Nephron progenitor cell (in vitro differentiated cells): ENCODE results near the gene ATL2.
A peak's percentile ranks its signal among the peaks of the same experiment; 100 is the strongest.

Experiments used
- DNase-seq: peaks from one replicate; pipeline ENCODE4 v3.0.0; 2021
- H3K27ac Mint-ChIP-seq: 2 replicates; pipeline ENCODE4 v1.8.0; 2021; ENCODE audit warnings: mild to moderate bottlenecking, moderate library complexity, mixed read lengths
- H3K27me3 Mint-ChIP-seq: 2 replicates; pipeline ENCODE4 v1.8.0; 2021; ENCODE audit warnings: mild to moderate bottlenecking, low read depth, mixed read lengths; ENCODE audit not compliant: poor library complexity
- H3K36me3 Mint-ChIP-seq: 2 replicates; pipeline ENCODE4 v1.8.0; 2021; ENCODE audit warnings: low read depth, mixed read lengths
- H3K4me1 Mint-ChIP-seq: 2 replicates; pipeline ENCODE4 v1.8.0; 2021; ENCODE audit warnings: mixed read lengths
- H3K4me3 Mint-ChIP-seq: 2 replicates; pipeline ENCODE4 v1.8.0; 2021; ENCODE audit warnings: mild to moderate bottlenecking, moderate library complexity, mixed read lengths
- H3K9me3 Mint-ChIP-seq: 2 replicates; pipeline ENCODE4 v1.8.0; 2021; ENCODE audit warnings: mild to moderate bottlenecking, moderate library complexity, mixed read lengths
- TF ChIP-seq, protein P1 (sequence below): fragments of 200-600 bp; sonication (generic); IDR thresholded peaks from 2 replicates; pipeline ENCODE4 v1.5.0; 2021; ENCODE audit warnings: antibody characterized with exemption

The ATL2 gene

DNA sequence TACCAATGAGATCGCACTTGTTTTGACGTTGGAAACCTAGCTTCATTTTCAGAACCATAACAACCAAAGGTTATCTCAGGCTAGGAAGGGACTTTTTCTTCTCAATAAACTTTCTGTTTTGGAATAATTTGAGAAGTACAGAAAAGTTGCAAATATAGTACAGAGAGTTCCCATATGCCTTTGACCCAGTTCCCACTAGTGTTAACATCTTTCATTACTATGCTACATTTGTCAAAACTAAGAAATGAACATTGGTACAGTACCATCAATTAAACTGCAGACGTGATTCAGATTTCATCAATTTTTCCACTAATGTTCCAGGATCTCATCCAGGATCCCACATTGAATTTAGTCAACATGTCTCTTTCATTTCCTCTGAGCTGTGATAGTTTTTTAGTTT lies 111.6 kb downstream of the ATL2 start:
- Mint-ChIP-seq H3K4me1 (peaks cover 61% of the 10 kb centered on the region), H3K36me3 (peaks cover 4% of the 10 kb centered on the region), H3K27me3 (peaks cover 5% of the 10 kb centered on the region), H3K27ac (peak overlapping the region; percentile 81), H3K9me3 (peaks cover 20% of the 10 kb centered on the region), H3K4me3 (no peak overlapping the region)
- DNase-seq: no peak
- TF ChIP-seq, protein P1, sequence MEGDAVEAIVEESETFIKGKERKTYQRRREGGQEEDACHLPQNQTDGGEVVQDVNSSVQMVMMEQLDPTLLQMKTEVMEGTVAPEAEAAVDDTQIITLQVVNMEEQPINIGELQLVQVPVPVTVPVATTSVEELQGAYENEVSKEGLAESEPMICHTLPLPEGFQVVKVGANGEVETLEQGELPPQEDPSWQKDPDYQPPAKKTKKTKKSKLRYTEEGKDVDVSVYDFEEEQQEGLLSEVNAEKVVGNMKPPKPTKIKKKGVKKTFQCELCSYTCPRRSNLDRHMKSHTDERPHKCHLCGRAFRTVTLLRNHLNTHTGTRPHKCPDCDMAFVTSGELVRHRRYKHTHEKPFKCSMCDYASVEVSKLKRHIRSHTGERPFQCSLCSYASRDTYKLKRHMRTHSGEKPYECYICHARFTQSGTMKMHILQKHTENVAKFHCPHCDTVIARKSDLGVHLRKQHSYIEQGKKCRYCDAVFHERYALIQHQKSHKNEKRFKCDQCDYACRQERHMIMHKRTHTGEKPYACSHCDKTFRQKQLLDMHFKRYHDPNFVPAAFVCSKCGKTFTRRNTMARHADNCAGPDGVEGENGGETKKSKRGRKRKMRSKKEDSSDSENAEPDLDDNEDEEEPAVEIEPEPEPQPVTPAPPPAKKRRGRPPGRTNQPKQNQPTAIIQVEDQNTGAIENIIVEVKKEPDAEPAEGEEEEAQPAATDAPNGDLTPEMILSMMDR: no peak

DNA sequence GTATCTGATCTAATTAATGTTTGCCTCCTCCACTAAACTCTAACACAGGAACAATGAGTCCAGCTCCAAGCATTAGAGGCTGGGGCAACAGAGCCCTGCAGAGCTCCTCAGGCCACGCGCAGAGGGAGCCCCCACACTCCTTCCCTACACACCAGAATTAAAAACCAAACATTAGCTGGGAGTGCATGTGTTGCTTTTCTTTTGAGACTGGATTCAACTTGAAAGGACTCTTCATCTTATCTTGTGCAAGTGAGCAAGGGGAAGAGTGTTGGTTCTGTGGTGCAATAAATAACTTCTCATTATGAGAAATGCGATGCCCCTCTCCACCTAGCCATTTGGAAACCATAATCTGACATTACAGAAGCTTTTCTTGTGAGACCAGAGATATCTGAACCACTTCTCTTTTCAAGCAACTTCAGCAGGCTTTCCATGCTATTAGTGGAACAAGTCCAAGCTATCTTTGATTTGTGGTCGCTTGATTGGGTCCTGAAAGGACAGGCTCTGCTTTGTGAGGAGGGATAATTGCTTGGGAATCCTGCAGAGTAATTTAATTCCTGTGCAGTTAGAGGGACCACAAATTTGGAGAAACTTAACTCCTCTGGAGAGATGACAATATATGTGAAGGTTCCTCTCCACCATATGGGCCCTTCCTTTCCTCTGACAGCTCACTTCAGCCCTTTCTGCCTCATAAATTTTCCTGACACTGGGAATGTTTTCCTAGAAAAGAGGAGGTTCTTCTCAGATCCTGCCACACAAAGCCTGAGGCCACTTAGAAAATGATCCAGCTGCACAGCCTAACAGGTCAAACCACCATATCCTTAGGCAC lies 112.5 kb downstream of the ATL2 start:
- no peak for DNase-seq
- Mint-ChIP-seq H3K27me3 (peaks cover 8% of the 10 kb centered on the region), H3K9me3 (peaks cover 20% of the 10 kb centered on the region), H3K27ac (peak overlapping the region; percentile 92), H3K4me3 (peak overlapping the region; percentile 35), H3K4me1 (peaks cover 64% of the 10 kb centered on the region), H3K36me3 (peaks cover 4% of the 10 kb centered on the region)
- TF ChIP-seq, protein P1: no peak

DNA sequence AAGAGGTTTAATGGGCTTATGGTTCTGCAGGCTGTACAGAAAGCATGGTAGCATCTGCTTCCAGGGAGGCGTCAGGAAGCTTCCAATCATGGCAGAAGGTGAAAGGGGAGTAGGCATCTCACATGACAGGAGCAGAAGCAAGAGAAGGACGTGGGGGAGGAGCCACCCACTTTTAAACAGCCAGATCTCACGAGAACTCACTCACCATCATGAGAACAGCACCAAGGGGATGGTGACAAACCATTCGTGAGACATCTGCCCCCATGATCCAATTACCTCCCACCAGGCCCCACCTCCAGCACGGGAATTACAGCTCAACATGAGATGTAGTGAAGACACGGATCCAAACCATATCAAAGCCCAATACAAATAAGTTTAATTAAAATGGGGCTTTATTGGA lies 113.8 kb downstream of the ATL2 start:
- H3K4me3 Mint-ChIP-seq: peak overlapping the region; percentile 39
- H3K4me1 Mint-ChIP-seq: peaks cover 64% of the 10 kb centered on the region
- TF ChIP-seq, protein P1: no peak
- no peak for DNase-seq
- H3K27me3 Mint-ChIP-seq: peaks cover 8% of the 10 kb centered on the region
- peaks cover 4% of the 10 kb centered on the region for H3K36me3 Mint-ChIP-seq
- H3K9me3 Mint-ChIP-seq: peaks cover 20% of the 10 kb centered on the region
- no peak overlapping the region for H3K27ac Mint-ChIP-seq

DNA sequence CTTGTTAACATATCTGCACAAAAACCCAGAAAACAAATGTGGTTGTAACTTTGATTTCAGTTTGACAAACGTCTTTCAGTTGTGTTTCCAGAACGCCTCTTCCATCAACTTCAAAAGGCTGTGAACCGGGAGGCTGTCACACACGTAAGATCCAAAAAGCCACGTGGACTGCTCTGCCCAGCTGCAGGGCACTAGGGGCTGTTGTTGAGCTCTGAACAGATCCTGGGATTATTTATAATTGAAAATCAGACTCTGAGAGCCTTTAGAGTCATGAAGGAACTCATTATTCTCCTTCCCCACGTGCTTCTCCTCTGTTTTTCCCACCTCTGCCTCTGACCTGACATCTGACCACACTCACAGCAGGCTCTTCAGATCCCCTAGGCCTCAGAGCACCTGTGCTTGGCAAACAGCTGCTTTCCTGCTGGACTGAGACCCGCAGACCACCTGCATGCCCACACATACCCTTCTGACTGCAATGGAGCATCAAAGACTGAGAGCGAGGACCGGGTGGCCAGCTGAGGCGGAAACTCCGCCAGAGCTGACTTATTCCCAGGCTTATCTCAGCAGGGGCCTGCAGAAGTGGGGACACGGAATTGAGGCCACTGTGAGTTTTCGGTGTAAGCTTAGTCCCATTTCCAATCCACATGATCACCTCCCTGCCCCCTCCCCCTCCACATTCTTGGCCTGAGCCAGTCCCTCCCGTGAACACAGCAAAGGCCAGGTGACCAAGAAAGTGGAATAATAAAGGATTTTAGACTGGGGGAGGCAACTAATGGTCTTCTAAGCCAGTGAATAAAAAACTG lies 114.8 kb downstream of the ATL2 start:
- H3K9me3 Mint-ChIP-seq: peaks cover 15% of the 10 kb centered on the region
- DNase-seq: no peak
- H3K27ac Mint-ChIP-seq: peak overlapping the region; percentile 64
- H3K36me3 Mint-ChIP-seq: peaks cover 4% of the 10 kb centered on the region
- H3K4me3 Mint-ChIP-seq: no peak overlapping the region
- H3K27me3 Mint-ChIP-seq: peaks cover 8% of the 10 kb centered on the region
- TF ChIP-seq, protein P1: no peak
- H3K4me1 Mint-ChIP-seq: peaks cover 58% of the 10 kb centered on the region

DNA sequence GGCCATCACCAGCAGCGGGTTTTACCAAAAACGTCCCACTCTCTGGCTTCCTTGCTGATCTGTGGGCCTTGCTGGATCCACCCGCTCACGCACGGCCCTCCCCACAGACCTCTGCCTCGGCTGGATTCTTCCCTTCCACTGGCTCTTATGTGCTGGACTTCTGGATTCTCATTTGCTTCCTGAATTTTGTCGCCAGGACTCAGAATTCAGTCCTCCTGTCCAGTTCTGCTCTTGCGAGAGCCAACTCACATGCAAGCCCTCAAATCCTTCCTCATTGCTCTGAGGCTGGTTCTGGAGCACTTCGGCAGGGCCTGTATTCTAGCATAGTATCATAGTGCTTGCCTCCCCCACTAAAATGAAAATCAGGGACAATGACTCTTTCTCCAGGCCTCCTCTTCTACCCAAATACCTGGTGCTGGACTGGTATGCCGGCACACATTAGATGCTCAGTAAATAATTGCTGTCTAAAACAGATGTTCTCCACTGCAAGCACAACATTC lies 115.5 kb downstream of the ATL2 start:
- H3K4me3 Mint-ChIP-seq: no peak overlapping the region
- TF ChIP-seq, protein P1: no peak
- peaks cover 56% of the 10 kb centered on the region for H3K4me1 Mint-ChIP-seq
- no peak for DNase-seq
- peaks cover 11% of the 10 kb centered on the region for H3K9me3 Mint-ChIP-seq
- peak overlapping the region; percentile 77 for H3K27ac Mint-ChIP-seq
- peaks cover 4% of the 10 kb centered on the region for H3K36me3 Mint-ChIP-seq
- peaks cover 8% of the 10 kb centered on the region for H3K27me3 Mint-ChIP-seq
